ENCODE results near the gene TIAM2. TPM values are rescaled to one million over a fixed set of nuclear protein-coding genes. Genes with fewer than 3 reads are reported as not detected.

TIAM2 gene
- total RNA-seq, 2 experiments from 2014 or later: 2.5 to 3.8 TPM

GRCh38 chr6:155276638-155277037, 281.5 kb downstream of the TIAM2 start:
- Mint-ChIP-seq H3K4me1 (peaks cover 9% of the 10 kb centered on the region), H3K27ac (no peak overlapping the region), H3K4me3 (no peak overlapping the region), H3K9me3 (no peaks in the 10 kb centered on the region), H3K27me3 (no peaks in the 10 kb centered on the region), H3K36me3 (peaks cover 27% of the 10 kb centered on the region)
- DNase-seq: no peak

GRCh38 chr6:155278319-155279049, 283.4 kb downstream of the TIAM2 start:
- no peaks in the 10 kb centered on the region for H3K9me3 Mint-ChIP-seq
- no peak overlapping the region for H3K27ac Mint-ChIP-seq
- H3K4me1 Mint-ChIP-seq: peaks cover 5% of the 10 kb centered on the region
- DNase-seq: no peak
- no peak overlapping the region for H3K4me3 Mint-ChIP-seq
- peaks cover 27% of the 10 kb centered on the region for H3K36me3 Mint-ChIP-seq
- no peaks in the 10 kb centered on the region for H3K27me3 Mint-ChIP-seq

- H3K27ac Mint-ChIP-seq: no peak overlapping the region
- no peaks in the 10 kb centered on the region for H3K9me3 Mint-ChIP-seq
- H3K36me3 Mint-ChIP-seq: peaks cover 22% of the 10 kb centered on the region
- H3K27me3 Mint-ChIP-seq: no peaks in the 10 kb centered on the region
- no peak for DNase-seq
- H3K4me3 Mint-ChIP-seq: no peak overlapping the region
- peaks cover 5% of the 10 kb centered on the region for H3K4me1 Mint-ChIP-seq
These were observed 289.7 kb downstream of the TIAM2 start for GRCh38 chr6:155284775-155285174.

- Mint-ChIP-seq H3K4me1 (peaks cover 6% of the 10 kb centered on the region), H3K4me3 (no peak overlapping the region), H3K9me3 (no peaks in the 10 kb centered on the region), H3K27ac (no peak overlapping the region), H3K27me3 (no peaks in the 10 kb centered on the region), H3K36me3 (peaks cover 23% of the 10 kb centered on the region)
- no peak for DNase-seq
These were observed 292.6 kb downstream of the TIAM2 start for GRCh38 chr6:155287762-155288161.

GRCh38 chr6:155290491-155290890, 295.4 kb downstream of the TIAM2 start:
- Mint-ChIP-seq H3K27ac (no peak overlapping the region), H3K9me3 (no peaks in the 10 kb centered on the region), H3K27me3 (no peaks in the 10 kb centered on the region), H3K4me3 (no peak overlapping the region), H3K4me1 (peaks cover 6% of the 10 kb centered on the region), H3K36me3 (peaks cover 28% of the 10 kb centered on the region)
- DNase-seq: no peak

- no peak overlapping the region for H3K4me3 Mint-ChIP-seq
- H3K36me3 Mint-ChIP-seq: peaks cover 28% of the 10 kb centered on the region
- H3K9me3 Mint-ChIP-seq: no peaks in the 10 kb centered on the region
- no peak for DNase-seq
- H3K4me1 Mint-ChIP-seq: peaks cover 6% of the 10 kb centered on the region
- no peak overlapping the region for H3K27ac Mint-ChIP-seq
- no peaks in the 10 kb centered on the region for H3K27me3 Mint-ChIP-seq
These were observed 296.2 kb downstream of the TIAM2 start for GRCh38 chr6:155291291-155291690.

GRCh38 chr6:155292711-155293110, 297.6 kb downstream of the TIAM2 start:
- Mint-ChIP-seq H3K9me3 (no peaks in the 10 kb centered on the region), H3K27me3 (no peaks in the 10 kb centered on the region), H3K27ac (no peak overlapping the region), H3K4me3 (no peak overlapping the region), H3K36me3 (peaks cover 26% of the 10 kb centered on the region), H3K4me1 (peaks cover 10% of the 10 kb centered on the region)
- no peak for DNase-seq

- no peaks in the 10 kb centered on the region for H3K27me3 Mint-ChIP-seq
- H3K9me3 Mint-ChIP-seq: no peaks in the 10 kb centered on the region
- DNase-seq: no peak
- H3K4me3 Mint-ChIP-seq: no peak overlapping the region
- H3K4me1 Mint-ChIP-seq: peaks cover 9% of the 10 kb centered on the region
- peak overlapping the region; percentile 60 for H3K27ac Mint-ChIP-seq
- peaks cover 22% of the 10 kb centered on the region for H3K36me3 Mint-ChIP-seq
These were observed 302.6 kb downstream of the TIAM2 start for GRCh38 chr6:155297669-155298068.

- Mint-ChIP-seq H3K36me3 (peaks cover 28% of the 10 kb centered on the region), H3K27me3 (no peaks in the 10 kb centered on the region), H3K4me1 (peaks cover 21% of the 10 kb centered on the region), H3K9me3 (no peaks in the 10 kb centered on the region), H3K4me3 (no peak overlapping the region), H3K27ac (no peak overlapping the region)
- DNase-seq: no peak
These were observed 306.8 kb downstream of the TIAM2 start for GRCh38 chr6:155301867-155302266.

GRCh38 chr6:155303361-155303870, 308.3 kb downstream of the TIAM2 start:
- H3K27me3 Mint-ChIP-seq: no peaks in the 10 kb centered on the region
- H3K4me1 Mint-ChIP-seq: peaks cover 21% of the 10 kb centered on the region
- DNase-seq: no peak
- no peaks in the 10 kb centered on the region for H3K9me3 Mint-ChIP-seq
- peaks cover 31% of the 10 kb centered on the region for H3K36me3 Mint-ChIP-seq
- H3K4me3 Mint-ChIP-seq: no peak overlapping the region
- H3K27ac Mint-ChIP-seq: no peak overlapping the region

- Mint-ChIP-seq H3K27ac (no peak overlapping the region), H3K4me3 (no peak overlapping the region), H3K27me3 (no peaks in the 10 kb centered on the region), H3K4me1 (peaks cover 36% of the 10 kb centered on the region), H3K36me3 (peaks cover 38% of the 10 kb centered on the region), H3K9me3 (no peaks in the 10 kb centered on the region)
- no peak for DNase-seq
These were observed 311.8 kb downstream of the TIAM2 start for GRCh38 chr6:155306958-155307357.
